ENCODE results near the gene SCN11A. TPM values are rescaled to one million over a fixed set of nuclear protein-coding genes. Genes with fewer than 3 reads are reported as not detected.

SCN11A gene
- total and polyA plus RNA-seq, 9 of the 15 experiments (the other 6 are each of a cell fraction or from before 2014, with no cell fraction given): 0.01 to 0.05 (median 0.04) TPM; not detected in 6

- no peak overlapping the region for H3K27ac ChIP-seq (ENCODE audit: extremely low read depth, low read depth, low read length)
- DNase-seq (ENCODE audit: extremely low read depth in 1 of 4, low spot score in 3 of 4) (no peak), FAIRE-seq (no peak), ATAC-seq (no peak)
- H4K20me1 ChIP-seq (replicated peaks; ENCODE audit: control insufficient read depth, insufficient read depth, low read length): peaks cover 11% of the 10 kb centered on the region
- 75% methylated on average over 3 of the region's 3 CpGs for WGBS (ENCODE audit: insufficient coverage, low coverage, missing lambda C conversion rate)
- H3K36me3 ChIP-seq (ENCODE audit: control insufficient read depth, insufficient read depth, low read length): peaks cover 97% of the 10 kb centered on the region
- no peaks in the 10 kb centered on the region for H3K9me1 ChIP-seq (ENCODE audit: control insufficient read depth, insufficient read depth, low read length)
- no peaks in the 10 kb centered on the region for H3K9me3 ChIP-seq (replicated peaks; ENCODE audit: control insufficient read depth, insufficient read depth, low read depth, low read length)
- H2AFZ ChIP-seq (ENCODE audit: low read depth, low read length): no peak overlapping the region
- H3K9ac ChIP-seq (ENCODE audit: insufficient read depth in 1 of 2, low read depth in 2 of 2, low read length in 2 of 2): no peak overlapping the region; a peak in 1 of 4 replicates
- BruUV-seq (replicated peaks): TSS peak; percentile 16
- no peaks in the 10 kb centered on the region for H3K27me3 ChIP-seq (ENCODE audit: control insufficient read depth in 2 of 2, insufficient read depth in 2 of 2, low read length in 2 of 2)
- intact Hi-C loops (cut with micrococcal nuclease): no loop called here
- no peaks in the 10 kb centered on the region for H3K4me1 ChIP-seq (replicated peaks in 1 of 2; ENCODE audit: control insufficient read depth in 2 of 2, insufficient read depth in 2 of 2, low read length in 2 of 2)
- no peak overlapping the region for H3K4me2 ChIP-seq (ENCODE audit: insufficient read depth, low read length)
- in situ Hi-C loops (cut with MboI): no loop called here
- peaks cover 8% of the 10 kb centered on the region; the same call in 1 of the 3 replicates for H3K79me2 ChIP-seq (ENCODE audit: control insufficient read depth, insufficient read depth, low read length)
- no peak overlapping the region for H3K4me3 ChIP-seq
- ChIA-PET CTCF (ENCODE audit: low intra/inter-chr PET ratio) (no interaction called here), POLR2A (interaction anchor here (0.7 to 1.6 kb wide), 5 partner anchors 8 to 20 kb away, joined by 3 to 5 read pairs (median 3); no protein-coding TSS in a partner anchor)
- TF ChIP-seq NR2C1 (IDR thresholded peaks at IDR 0.05) (no peak), NR2C1 (tag; IDR thresholded peaks at IDR 0.05) (no peak), PML (IDR thresholded peaks at IDR 0.05; ENCODE audit: low read length) (peak; percentile 5; the same call in 1 of the 2 replicates), PHB (CRISPR knock-in tag; IDR thresholded peaks at IDR 0.05) (no peak), E2F6 (IDR thresholded peaks at IDR 0.05; ENCODE audit: borderline replicate concordance in 1 of 2, extremely low read depth in 1 of 2, insufficient read depth in 1 of 2, insufficient read length in 1 of 2, low read depth in 1 of 2, low read length in 1 of 2, poor library complexity in 1 of 2, severe bottlenecking in 1 of 2) (no peak), TAF9B (IDR thresholded peaks at IDR 0.05; ENCODE audit: partially characterized antibody) (no peak), CBX8 (IDR thresholded peaks at IDR 0.05; ENCODE audit: borderline replicate concordance, extremely low read depth, low read depth, low read length, poor library complexity, severe bottlenecking) (no peak), RREB1 (CRISPR knock-in tag; IDR thresholded peaks at IDR 0.05) (no peak), ZNF384 (IDR thresholded peaks at IDR 0.05; ENCODE audit: low read depth, low read length) (no peak), HMGXB4 (CRISPR knock-in tag; IDR thresholded peaks at IDR 0.05) (no peak), IRF1 (CRISPR knock-in tag; IDR thresholded peaks at IDR 0.05; ENCODE audit: borderline replicate concordance) (no peak), POU5F1 (IDR thresholded peaks at IDR 0.05; ENCODE audit: borderline replicate concordance, low read depth, low read length, partially characterized antibody) (no peak), POLR2A (conservative IDR thresholded peaks at IDR 0.05) (0 out of 2 replicates have a peak, but pooled peaks have one; percentile 18)
Observed at GRCh38 chr3:39096775-39097174, 45.0 kb upstream of the SCN11A start.
